NCI-H2029 treated with DMSO at 0.1 percent for 48 hours (cell line): ENCODE results near the gene RUNX2.

Experiments
- DNase-seq: peaks from one replicate; lab custom pipeline; 2025; lab: John Stamatoyannopoulos, UW

Gene RUNX2

DNA sequence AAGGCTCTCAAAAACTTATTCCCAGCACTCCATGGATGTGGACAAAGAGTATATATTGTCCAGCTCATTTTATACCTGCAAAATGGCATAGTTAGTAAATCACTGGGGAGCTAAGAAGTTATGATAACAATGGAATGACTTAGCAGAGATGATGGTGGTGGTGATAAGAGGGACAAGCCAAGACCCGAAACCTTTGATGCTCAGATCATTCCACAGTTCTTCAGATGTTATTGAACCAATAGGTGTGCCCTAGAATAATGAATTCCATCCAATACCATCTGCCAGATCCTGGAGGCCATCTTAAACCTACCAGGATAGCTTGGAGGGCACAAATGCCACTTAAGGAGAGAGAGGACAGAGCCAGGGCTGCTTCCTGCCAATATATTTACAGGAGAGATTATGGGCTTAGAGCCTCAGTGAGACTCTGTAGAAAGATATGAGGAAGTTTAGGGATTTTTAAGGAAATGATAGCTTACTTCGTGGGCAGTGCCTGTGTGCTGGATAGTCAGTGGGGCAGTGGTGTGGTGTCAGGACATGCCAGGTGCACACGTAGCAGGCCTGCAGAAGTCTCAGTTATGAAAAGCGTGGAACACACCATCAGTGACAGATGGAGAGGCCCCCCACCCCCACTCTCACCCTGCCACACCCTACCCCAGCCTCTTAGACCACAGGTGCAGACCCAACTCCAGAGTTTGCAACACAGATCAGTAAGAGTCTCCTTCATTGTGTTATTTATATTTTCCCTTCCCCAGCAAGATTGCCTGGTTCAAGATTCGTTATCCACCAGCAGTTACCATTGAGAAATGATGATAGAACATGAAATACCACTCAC lies 259.3 kb downstream of the RUNX2 start:
- no peak for DNase-seq

DNA sequence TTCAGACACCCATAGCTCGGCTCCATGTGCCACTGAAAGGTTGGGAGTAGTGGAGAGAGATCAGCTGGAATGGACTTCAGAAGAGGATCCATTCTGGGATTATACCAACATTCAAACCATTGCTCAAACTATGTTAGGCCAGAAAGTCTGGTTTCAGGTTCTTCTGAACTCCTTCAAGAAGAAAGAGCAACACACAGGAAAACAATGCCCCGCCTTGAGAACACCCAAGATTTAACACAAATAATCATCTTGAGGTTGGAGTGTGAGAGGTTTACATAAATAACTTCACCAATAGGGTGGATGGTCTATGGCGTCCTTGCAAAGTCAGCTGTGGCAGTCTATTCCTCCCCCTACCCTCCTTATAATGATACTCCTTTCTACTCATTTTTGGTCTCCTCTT lies 261.2 kb downstream of the RUNX2 start:
- no peak for DNase-seq

DNA sequence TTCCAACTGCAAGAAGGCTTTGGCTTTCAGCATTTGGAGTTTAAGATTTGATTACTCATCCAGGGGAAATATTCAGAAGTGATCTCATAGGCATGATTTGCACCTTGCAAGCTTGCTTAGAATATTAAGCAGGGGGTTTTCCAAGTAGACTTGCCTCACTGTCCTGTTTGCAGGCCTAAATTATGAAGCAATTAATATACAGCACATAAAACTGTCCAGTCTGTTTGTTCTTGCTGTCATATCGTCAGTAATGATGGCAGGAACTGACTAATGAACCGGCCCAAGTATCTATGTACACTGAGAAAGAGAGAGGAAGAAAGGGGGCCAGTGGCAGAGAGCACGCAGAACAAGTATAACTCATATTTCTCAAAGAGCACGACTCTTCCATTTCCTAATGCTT lies 262.1 kb downstream of the RUNX2 start:
- DNase-seq, result no peak

DNA sequence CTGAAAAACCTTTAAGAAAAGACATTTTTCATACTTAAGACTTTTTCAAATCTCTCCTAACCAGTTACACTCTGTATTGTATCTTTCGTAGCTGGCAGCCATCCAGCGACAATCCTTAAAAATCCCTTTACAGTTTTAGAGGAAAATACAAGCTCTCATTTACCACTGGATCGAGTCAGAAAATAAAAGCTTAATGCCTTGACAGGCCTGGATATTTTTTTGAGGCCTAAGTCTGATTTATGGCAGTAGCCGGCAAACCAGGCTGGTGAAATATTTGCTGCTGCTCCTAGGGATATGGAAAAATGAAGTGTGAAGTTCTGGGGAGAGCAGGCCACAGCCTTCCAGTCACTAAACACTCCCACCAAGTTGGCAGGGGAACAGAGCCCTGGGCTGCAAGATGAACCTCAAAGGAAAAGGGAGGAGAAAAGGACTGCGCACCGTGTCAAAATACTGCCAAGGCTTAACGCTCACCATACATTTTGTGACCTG lies 262.6 kb downstream of the RUNX2 start:
- DNase-seq, result no peak

DNA sequence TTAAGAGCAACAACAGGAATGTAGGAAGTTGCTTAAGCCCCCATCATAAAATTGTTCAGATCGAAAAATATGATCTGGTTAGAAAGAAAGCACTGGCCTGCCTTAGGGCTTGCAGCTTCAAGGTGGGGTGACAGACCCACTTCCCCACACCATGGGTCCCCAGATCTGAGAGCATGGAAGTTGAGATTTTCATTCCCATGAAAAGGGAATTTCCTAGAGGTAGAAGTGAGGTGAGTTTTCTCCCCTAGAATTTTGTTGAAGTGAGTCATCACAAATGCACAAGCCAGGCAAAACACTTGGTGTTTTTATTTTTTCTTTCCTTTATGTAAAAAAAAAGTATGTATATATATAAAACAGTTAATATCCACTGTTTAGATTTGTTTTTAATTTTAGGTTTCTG lies 263.2 kb downstream of the RUNX2 start:
- no peak for DNase-seq

DNA sequence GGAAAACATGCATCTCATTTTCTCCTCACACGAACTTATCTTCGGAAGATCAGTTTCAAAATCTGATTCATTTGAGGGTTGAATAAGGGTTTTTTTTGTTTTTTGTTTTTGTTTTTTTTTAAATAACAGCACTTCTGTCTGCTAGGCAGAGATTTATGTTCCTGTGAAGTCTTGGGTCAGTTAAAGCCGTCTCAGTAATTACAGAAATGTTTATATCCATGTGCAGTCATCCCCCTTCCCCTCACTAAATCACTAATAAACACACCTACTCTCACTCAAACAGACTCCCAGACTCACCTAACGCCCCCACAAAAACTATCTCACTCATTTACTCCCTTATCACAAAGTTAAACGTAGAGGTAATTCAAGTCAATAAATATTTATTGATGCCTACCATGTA lies 263.8 kb downstream of the RUNX2 start:
- DNase-seq, result no peak

DNA sequence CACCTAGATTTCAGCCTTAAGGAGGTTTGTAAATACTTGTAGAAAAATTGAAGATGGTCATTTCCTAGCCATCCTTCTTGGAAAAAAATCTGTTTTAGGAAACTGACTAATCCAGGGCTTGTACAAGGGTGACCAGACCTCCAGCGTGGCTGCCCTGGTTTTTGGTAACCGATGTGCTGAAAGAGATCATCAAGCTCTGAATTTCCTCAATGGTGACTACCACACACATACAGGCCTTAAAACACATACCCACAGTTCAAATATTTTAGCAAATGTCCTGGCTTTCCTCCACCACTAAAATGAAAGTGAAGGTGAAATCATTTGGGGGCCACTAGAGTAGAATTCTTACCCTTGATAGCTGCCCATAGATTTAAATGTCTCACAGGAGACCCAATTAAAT lies 264.9 kb downstream of the RUNX2 start:
- no peak for DNase-seq

DNA sequence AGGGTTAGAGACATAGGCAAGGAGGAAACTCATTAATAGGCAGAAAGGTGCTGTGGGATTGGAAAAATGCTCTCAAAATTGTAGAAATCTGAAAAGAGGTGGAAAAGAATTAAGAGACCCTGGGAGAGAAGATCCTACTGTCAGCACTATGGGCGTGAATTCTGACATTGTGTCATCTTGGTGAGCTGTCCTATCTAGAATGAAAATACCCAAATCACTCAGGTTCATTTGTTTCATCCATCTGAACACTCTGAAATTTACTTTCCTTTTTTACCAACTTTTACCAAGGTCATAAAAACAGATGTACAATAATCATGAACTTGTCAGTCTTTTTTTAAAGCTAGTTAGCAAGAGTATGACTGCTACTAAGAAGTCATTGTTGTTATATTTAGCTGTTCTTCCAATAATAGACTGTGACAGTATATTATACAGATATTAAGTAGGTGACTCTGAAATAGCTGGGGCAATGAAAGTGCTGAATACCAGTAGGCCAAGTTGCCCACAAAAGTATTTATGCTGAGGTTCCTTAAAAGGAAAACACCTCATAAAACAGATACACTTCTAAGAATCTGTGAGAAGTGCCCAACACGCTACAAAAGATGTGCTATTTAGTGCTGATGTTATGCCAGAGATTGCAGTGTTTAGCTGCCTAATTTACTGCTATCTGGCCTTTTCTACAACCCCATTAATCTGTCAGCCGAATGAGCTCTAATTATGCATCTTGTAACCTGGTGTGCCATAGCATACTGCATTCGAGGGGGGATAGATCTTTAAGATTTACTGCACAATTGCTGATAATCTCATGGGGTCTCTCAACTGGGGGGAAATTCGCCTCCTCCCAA lies 267.1 kb downstream of the RUNX2 start:
- DNase-seq, result no peak

DNA sequence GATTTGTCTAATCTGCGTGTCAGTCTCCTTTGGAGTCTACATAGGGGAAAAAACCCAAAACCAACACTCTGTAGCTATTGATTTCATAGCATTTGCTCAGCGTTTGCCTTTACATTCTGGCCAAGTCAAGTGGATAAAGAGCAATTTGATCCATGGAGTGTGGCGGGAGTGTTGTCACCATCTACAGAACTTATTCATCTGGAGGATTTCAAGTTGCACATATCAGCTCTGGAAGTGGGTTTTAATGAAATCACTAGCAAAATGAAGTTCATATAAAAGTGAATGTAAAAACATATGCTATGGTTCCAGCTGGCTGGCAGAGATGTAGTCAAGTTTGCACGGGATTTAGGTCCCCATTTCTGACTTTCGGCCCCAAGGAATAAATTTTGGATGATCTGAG lies 269.3 kb downstream of the RUNX2 start:
- DNase-seq, result no peak

DNA sequence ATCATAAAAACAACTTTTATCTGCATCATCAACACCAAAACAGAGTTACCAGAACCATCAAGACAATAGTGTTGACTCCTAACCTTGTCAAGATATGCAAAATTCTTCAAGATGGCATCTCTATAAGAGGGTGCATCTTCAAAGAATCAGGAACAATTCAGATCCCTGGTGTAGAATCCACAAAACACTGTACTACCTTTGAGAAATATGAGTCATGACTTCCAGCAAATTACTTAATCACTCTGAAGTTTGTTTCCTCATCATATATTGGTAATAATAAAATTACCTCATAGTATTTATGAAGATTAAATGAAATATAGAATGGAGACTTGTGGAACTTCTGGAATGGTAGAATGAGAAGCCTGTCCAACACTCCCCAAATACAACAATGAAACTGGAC lies 270.9 kb downstream of the RUNX2 start:
- no peak for DNase-seq

DNA sequence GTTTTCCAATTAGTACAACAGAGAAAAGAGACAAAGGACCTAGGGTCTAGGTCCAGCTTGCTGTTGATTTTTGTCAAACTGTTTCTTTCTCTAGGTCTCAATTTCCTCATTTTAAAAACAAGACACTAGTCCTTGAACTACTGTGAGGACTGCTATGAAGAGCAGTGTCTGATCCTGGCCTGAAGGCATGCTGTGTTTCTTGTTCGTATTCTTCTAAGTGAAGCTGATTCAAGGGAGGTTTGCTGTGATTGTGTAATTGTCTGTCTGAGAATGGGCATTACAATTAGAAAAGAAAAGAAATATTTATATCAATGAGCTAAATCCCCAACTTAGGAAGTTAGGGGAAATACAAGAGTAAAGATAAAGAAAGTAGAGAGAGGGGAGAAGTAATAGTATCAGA lies 277.8 kb downstream of the RUNX2 start:
- DNase-seq, result no peak

DNA sequence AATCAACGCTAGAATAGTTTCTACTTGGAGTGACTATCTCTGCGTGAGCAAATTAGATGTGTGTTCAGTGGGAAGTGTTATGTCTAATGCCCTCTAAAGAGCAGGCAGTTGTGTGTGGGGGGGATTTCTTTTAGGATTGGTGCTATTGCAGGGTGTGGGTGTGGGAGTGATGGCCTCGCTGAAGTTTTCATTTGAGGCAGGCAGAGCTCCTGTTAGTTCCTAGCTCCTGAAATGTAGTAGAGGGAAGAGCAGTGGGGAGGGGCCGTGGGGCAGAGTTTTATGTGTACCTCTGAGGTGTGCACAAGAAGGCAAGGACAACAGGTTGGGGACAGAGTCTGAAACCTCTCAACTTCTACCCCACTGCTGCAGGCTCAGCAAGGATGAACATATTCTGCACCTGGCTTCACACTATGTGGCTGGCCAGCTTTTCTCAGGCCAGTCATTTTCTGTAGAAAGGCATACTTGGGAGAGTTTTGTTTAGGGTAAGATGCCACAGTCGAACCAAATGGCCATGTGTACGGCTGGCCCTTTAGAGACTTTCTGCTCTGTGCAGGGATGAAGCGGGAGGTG lies 278.8 kb downstream of the RUNX2 start:
- no peak for DNase-seq

DNA sequence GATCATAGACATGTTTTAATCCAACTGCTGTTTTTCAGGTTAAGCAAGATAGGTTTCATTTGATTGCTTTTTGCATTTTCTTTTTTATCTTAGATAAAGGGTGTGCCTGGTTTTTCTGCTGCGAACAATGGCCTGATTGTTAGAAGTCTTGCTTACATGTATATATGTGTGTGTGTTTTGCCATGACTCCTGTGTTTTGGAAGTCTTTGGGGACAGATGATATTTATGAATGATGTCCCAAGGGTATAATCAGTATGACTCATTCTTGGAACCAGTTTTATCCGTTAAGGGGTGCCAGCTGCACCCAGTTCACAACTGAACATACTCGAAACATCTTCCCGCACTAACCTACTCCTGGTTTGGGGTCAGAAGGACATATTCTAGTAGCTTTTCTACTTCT lies 279.7 kb downstream of the RUNX2 start:
- no peak for DNase-seq

DNA sequence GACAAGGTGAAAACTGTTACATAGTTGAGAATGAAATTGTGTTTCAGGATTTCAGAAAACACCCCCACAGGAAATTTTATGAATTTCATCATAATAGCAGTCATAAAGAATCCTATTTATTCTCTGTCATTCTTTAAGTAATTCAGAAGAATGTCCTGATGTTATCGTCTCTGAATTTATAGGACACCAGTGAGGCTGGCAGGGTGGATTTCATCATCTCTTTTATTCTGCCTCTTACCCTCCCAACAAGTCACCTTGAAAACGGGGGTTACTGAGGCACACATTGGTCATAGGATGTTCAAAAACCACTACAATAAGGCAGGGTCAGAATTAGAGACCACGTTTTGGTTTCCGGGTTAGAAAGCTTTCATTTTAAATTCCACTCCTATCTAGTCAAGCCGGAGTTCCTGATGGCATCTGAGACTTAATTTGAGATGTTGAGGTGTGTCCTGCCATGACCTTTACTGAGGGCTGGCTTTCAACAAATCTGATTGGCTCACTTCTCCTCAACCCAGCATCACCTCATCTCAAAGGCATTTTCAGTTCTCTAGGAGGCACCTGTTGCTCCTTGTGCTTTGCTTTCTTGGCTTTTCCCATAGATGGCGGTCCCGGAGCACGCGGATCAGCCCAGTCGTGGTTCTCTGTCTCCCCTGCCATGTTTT lies 280.3 kb downstream of the RUNX2 start:
- no peak for DNase-seq

DNA sequence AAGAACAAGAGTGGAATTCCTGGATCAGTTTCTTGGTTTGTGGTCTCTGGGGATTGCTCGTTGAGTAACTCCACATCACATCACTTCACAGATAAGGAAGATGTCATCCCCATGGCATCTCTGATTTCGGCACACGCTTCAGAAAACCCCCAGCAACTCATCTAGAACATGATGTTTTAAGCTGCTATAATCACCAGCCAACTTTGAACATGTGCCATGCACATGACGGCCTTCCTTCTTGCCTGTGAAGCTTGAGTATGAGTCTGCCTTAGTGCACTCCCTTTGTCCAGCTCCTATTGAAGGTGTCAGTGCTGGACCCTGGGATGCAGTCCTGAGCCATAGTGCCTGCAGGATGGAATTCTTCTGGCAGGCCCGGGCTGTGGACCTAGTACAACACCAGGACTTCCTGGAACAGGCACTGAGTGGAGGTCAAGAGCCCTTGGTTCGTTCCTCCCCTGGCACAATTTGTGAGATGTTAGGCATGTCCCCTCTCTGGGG lies 281.1 kb downstream of the RUNX2 start:
- DNase-seq, result no peak

DNA sequence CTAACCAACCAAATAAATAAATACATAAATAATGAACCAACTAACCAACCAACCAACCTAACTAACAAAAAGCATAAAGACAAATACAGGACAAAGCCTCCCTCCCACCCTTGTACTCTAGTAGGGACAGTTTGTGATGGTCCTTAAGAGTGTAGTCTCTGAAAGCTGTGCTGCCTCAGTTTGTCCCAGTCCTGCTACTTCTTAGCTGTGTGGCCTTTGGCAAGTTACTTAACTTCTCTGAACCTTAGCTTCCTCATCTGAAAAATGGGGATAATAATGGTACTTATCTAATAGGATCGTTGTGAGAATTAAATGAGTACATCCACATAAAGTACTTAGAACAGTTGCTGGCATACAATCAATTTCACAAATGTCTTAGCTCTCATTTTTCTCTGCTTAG lies 282.2 kb downstream of the RUNX2 start:
- DNase-seq, result no peak

DNA sequence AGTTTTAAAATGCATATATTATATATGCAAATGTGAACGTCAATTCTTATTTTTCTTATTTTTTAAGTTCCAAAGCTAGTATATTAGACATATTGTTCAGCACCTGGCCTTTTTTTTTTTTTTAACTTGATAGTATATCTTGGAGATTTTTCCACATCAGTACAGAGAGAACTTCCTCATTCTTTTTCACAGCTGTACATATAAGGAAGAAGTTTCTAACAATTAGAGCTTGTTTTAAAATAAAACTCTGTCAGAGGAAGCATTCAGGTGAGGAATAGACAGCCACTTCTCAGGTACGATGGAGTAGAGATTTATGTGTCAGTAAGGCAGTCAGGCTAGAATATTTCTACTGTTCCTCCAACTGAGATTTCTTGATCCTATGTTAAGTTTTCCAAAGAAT lies 282.7 kb downstream of the RUNX2 start:
- no peak for DNase-seq

DNA sequence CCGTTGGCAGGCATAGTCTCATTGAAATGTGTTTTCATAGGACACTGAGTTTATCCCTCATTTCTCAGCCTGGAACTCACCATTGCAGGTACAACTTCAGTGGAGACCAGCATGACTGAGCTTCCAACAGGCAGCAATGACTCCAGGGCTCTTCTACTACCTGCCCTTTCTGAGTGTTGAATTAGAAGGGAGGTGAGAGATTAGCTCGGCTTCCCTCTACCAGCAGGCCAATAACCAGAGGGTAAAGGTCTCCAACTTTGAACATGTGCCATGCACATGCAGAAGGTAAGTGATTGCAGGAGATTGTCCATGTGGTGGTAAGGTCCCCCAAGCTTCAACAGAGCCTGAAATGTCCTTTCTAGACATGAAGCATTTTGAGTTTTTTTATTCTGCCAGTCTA lies 283.4 kb downstream of the RUNX2 start:
- no peak for DNase-seq

DNA sequence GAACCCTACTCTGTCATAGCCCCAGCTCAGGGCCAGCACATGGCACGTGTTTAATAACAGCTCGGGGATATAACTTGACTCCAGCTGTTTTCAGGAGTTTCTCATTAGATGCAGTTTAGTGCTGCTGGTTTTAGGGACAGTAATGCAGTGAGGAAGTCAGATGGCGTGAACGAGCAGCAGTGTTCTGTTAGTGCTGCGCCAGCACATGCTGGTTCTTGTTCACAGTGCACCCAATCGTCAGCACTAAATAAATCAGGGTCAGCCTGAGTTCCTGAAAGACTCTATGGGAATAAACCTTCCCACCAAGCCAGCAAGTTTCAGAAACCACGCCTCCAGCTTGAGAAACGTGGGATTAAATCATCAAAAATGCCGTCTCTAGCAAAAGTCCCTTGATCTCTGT lies 285.5 kb downstream of the RUNX2 start:
- no peak for DNase-seq

DNA sequence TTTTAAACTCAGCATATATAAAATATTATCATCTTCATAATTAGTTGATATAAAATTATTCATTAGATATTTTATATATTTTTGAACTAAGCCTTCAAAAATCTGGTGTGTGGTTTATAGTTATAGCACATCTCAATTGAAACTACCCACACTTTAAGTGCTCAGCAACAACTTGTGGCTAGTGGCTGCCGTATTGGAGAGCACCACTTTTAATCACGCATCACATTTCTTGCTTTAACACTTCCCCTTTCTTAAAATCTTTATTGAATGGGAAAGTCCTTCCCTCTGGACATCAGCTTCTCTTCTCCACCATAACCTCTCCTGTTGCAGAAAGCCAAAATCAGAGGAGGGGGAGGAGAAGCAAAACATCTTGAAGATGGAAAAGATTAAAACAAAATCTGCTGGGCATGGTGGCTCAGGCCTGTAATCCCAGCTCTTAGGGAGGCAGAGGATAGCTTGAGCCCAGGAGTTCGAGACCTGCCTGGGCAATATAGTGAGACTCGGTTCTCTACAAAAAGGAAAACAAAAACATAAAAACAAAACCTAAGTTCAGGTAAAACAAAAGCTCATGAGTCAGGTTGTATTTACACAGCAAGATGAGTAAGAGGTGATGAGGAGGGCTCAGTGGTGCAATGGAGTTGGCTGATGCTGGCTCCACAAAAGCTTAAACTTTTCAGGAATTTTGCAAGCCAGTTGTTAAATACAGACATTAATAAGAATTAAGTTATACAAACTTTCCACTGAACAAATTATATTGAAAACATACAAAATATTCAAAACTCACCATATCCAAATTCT lies 286.6 kb downstream of the RUNX2 start:
- DNase-seq, result no peak

DNA sequence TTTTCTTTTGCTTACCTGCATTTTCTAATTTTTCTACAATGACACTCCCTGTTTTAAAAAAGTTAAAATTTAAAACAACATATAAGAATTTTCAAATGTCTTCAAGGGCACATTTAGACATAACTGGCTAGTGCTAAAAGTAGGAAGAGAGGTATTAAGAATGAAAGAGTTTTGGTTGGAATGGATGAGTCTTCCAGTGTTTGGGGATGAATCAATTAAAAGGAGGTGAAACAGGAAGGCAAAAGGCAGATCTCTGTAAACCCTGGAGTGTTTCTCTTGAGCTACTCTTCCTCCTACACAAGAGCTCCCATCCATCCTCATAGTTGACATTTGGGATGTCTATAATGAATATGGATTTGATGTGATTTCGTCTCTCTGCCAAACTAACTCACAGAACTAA lies 288.1 kb downstream of the RUNX2 start:
- DNase-seq, result no peak
